HepG2 (cell line): Measurements from ENCODE around the gene SMIM36. TPM values are rescaled to one million over a fixed set of nuclear protein-coding genes. Genes with fewer than 3 reads are reported as not detected.

Source experiments
- AFF4 ChIP-seq: sonication (generic); formaldehyde crosslinking; IDR thresholded peaks from 2 replicates; pipeline ENCODE4 v1.4.0; 2020; ENCODE audit warnings: missing genetic modification reagents
- CC2D1A ChIP-seq: sonication (generic); formaldehyde crosslinking; IDR thresholded peaks from 2 replicates; pipeline ENCODE4 v1.8.1; 2023; ENCODE audit warnings: mild to moderate bottlenecking, missing genetic modification reagents
- IKZF5 ChIP-seq: IDR thresholded peaks from 2 replicates; pipeline ENCODE4 v1.6.1; 2018; ENCODE audit warnings: missing genetic modification reagents, mild to moderate bottlenecking, missing compliant biosample characterization
- ISL2 ChIP-seq: sonication (generic); formaldehyde crosslinking; IDR thresholded peaks from 2 replicates; pipeline ENCODE4 v1.5.0; 2020; ENCODE audit warnings: missing genetic modification reagents
- MIER3 ChIP-seq: IDR thresholded peaks from 2 replicates; pipeline ENCODE4 v1.6.1; 2016; ENCODE audit warnings: missing compliant biosample characterization, borderline replicate concordance
- NR2F1 ChIP-seq, 2 experiments: fragments of 450-650 bp in 1 of 2; formaldehyde crosslinking in 1 of 2; IDR thresholded peaks; 2 replicates each; pipeline versions ENCODE4 v1.5.0 to v1.6.1; 2016 to 2020; ENCODE audit warnings: mild to moderate bottlenecking in 1 of 2, missing compliant biosample characterization in 1 of 2, missing genetic modification reagents in 1 of 2, moderate library complexity in 1 of 2
- PAF1 ChIP-seq: IDR thresholded peaks from 2 replicates; pipeline ENCODE4 v1.6.1; 2016; ENCODE audit warnings: missing genetic modification reagents, missing compliant biosample characterization
- RFX3 ChIP-seq: IDR thresholded peaks from 2 replicates; pipeline ENCODE4 v1.6.1; 2016; ENCODE audit warnings: missing biosample characterization, missing genetic modification reagents
- SAP130 ChIP-seq: IDR thresholded peaks from 2 replicates; pipeline ENCODE4 v1.6.1; 2016; ENCODE audit warnings: low read depth
- SMYD3 ChIP-seq: sonication (generic); formaldehyde crosslinking; IDR thresholded peaks from 2 replicates; pipeline ENCODE4 v1.8.1; 2023; ENCODE audit warnings: mild to moderate bottlenecking, missing genetic modification reagents
- SOX13 ChIP-seq, 3 experiments: fragments of 450-650 bp in 1 of 3; sonication (generic) in 1 of 3; formaldehyde crosslinking in 1 of 3; IDR thresholded peaks in 2 of 3; conservative IDR thresholded peaks in 1 of 3; 2 replicates each; pipeline versions ENCODE4 v1.5.0 to v1.6.1; 2016 to 2020; ENCODE audit warnings: antibody characterized with exemption in 1 of 3, mild to moderate bottlenecking in 1 of 3, missing compliant biosample characterization in 1 of 3, missing genetic modification reagents in 1 of 3, moderate library complexity in 1 of 3
- ZFP1 ChIP-seq: IDR thresholded peaks from 2 replicates; pipeline ENCODE4 v1.6.1; 2016
- ZNF563 ChIP-seq: sonication (generic); formaldehyde crosslinking; IDR thresholded peaks from 2 replicates; pipeline ENCODE4 v1.8.0; 2022; ENCODE audit warnings: mild to moderate bottlenecking, moderate library complexity, missing genetic modification reagents
- ZNF709 ChIP-seq: sonication (generic); formaldehyde crosslinking; IDR thresholded peaks from 2 replicates; pipeline ENCODE4 v1.5.0; 2020; ENCODE audit warnings: mild to moderate bottlenecking, missing genetic modification reagents
- polyA plus RNA-seq, 8 experiments: library from polyadenylated mRNA; depleted of rRNA in 3 of 8; stranded (reverse) in 7 of 8; unstranded in 1 of 8; fragments of >200 nt; fragmentation: Illumina TruSeq in 4 of 8; extraction: Trizol in 4 of 8; gene quantifications; 2 replicates each; pipeline versions ENCODE4 v1.2.1 to v1.2.3, GENCODE V29; 2011 to 2016; ENCODE audit warnings: low read depth in 4 of 8, missing spikeins in 1 of 8, mixed read lengths in 1 of 8; ENCODE audit not compliant: insufficient read depth in 1 of 8
- total RNA-seq, 5 experiments: library from RNA; depleted of rRNA; stranded (reverse); fragments of >200 nt; fragmentation: Illumina TruSeq; extraction: Trizol; gene quantifications; 2 replicates each; pipeline ENCODE4 v1.2.3, GENCODE V29; 2016; ENCODE audit warnings: low read depth in 1 of 5
- TF ChIP-seq, protein P1 (sequence below): sonication (generic); formaldehyde crosslinking; IDR thresholded peaks from 2 replicates; pipeline ENCODE4 v1.4.0; 2020; ENCODE audit warnings: missing genetic modification reagents, borderline replicate concordance
- TF ChIP-seq, protein P2 (sequence below): sonication (generic); formaldehyde crosslinking; IDR thresholded peaks from 2 replicates; pipeline ENCODE4 v1.5.1; 2020; ENCODE audit warnings: mild to moderate bottlenecking, moderate library complexity, missing genetic modification reagents

SMIM36 gene
- total and polyA plus RNA-seq, 2 of the 13 experiments (the other 11 are each of a cell fraction or from before 2014, with no cell fraction given) = not detected

- TF ChIP-seq, protein P1, sequence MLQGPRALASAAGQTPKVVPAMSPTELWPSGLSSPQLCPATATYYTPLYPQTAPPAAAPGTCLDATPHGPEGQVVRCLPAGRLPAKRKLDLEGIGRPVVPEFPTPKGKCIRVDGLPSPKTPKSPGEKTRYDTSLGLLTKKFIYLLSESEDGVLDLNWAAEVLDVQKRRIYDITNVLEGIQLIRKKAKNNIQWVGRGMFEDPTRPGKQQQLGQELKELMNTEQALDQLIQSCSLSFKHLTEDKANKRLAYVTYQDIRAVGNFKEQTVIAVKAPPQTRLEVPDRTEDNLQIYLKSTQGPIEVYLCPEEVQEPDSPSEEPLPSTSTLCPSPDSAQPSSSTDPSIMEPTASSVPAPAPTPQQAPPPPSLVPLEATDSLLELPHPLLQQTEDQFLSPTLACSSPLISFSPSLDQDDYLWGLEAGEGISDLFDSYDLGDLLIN (CRISPR knock-in tag) = no peak
- TF ChIP-seq, protein P2, sequence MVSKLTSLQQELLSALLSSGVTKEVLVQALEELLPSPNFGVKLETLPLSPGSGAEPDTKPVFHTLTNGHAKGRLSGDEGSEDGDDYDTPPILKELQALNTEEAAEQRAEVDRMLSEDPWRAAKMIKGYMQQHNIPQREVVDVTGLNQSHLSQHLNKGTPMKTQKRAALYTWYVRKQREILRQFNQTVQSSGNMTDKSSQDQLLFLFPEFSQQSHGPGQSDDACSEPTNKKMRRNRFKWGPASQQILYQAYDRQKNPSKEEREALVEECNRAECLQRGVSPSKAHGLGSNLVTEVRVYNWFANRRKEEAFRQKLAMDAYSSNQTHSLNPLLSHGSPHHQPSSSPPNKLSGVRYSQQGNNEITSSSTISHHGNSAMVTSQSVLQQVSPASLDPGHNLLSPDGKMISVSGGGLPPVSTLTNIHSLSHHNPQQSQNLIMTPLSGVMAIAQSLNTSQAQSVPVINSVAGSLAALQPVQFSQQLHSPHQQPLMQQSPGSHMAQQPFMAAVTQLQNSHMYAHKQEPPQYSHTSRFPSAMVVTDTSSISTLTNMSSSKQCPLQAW (CRISPR knock-in tag) = peak; percentile 61
- peak; percentile 17; the same call in 1 of the 2 replicates for TF ChIP-seq SAP130 (CRISPR knock-in tag)
- 0 out of 2 replicates have a peak, but pooled peaks have one; percentile 65 for TF ChIP-seq SMYD3 (CRISPR knock-in tag)
- TF ChIP-seq ZFP1 (CRISPR knock-in tag) = peak; percentile 21; the same call in 1 of the 2 replicates
- peak; percentile 83 for TF ChIP-seq IKZF5 (CRISPR knock-in tag)
- 0 out of 2 replicates have a peak, but pooled peaks have one; percentile 53 for TF ChIP-seq AFF4 (CRISPR knock-in tag)
- peak in 1 of 2 experiments; percentile 35; a peak in 1 of 4 replicates for TF ChIP-seq NR2F1 (CRISPR knock-in tag; IDR thresholded peaks at IDR 0.05)
- peak; percentile 91 for TF ChIP-seq PAF1 (CRISPR knock-in tag)
- TF ChIP-seq ZNF709 (CRISPR knock-in tag) = 0 out of 2 replicates have a peak, but pooled peaks have one; percentile 51
- TF ChIP-seq MIER3 (CRISPR knock-in tag) = peak; percentile 29; the same call in 1 of the 2 replicates
- TF ChIP-seq SOX13 (IDR thresholded peaks at IDR 0.05) = no peak
- TF ChIP-seq SOX13 (CRISPR knock-in tag; conservative IDR thresholded peaks at IDR 0.05 in 1 of 2, IDR thresholded peaks at IDR 0.05 in 1 of 2) = no peak; a peak in 1 of 4 replicates
- TF ChIP-seq CC2D1A (CRISPR knock-in tag) = 0 out of 2 replicates have a peak, but pooled peaks have one; percentile 20
- peak; percentile 13; the same call in 1 of the 2 replicates for TF ChIP-seq ISL2 (CRISPR knock-in tag)
- no peak for TF ChIP-seq ZNF563 (CRISPR knock-in tag)
- TF ChIP-seq RFX3 (CRISPR knock-in tag) = no peak
Measured at GRCh38 chr17:55417411-55418268, 93.6 kb downstream of the SMIM36 start (continued).
